Activated gamma-delta T cell treated with Interleukin-2 at 50 U/mL for 16 hours (primary cell): ENCODE results near the gene CACNA1B.

ENCODE experiments used
- DNase-seq: peaks from one replicate; pipeline ENCODE4 v3.0.0-alpha.2; 2020

CACNA1B gene

DNA sequence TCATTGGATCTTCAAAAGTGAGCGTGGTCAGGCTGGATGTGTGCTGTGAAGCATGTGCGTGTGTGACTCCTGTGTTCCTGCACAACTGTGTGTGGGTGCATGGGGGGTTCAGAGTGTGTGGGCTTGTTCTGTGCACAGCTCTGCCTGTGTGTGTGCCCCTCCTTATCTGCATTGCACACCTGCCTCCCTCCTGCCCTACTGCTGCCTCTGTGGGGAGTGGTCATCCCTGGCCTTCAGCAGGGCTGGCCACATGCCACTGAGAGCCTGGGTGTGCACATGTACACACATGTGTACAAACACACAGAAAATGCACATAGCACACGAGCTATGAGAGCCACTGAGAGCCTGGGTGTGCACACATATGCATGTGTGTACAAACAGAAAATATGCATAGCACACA is 92.1 kb downstream of the CACNA1B start:
- DNase-seq: no peak

DNA sequence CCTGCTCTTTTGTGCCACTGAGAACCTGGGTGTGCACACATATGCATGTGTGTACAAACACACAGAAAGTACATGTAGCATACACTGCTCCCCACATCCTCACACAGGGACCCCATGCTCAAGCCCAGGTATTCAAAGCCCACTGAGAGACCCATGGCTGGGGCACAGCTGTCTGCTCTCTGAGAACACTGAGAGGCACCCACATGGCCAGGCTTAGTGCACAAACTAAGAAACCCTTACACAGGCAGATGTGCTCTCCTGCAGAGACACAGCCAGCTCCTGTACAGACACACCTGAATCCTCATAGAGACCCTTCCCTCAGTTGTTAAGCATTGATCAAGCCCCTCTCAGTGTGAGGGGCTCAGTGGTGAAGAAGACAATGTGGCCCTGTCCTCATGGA is 92.5 kb downstream of the CACNA1B start:
- no peak for DNase-seq

DNA sequence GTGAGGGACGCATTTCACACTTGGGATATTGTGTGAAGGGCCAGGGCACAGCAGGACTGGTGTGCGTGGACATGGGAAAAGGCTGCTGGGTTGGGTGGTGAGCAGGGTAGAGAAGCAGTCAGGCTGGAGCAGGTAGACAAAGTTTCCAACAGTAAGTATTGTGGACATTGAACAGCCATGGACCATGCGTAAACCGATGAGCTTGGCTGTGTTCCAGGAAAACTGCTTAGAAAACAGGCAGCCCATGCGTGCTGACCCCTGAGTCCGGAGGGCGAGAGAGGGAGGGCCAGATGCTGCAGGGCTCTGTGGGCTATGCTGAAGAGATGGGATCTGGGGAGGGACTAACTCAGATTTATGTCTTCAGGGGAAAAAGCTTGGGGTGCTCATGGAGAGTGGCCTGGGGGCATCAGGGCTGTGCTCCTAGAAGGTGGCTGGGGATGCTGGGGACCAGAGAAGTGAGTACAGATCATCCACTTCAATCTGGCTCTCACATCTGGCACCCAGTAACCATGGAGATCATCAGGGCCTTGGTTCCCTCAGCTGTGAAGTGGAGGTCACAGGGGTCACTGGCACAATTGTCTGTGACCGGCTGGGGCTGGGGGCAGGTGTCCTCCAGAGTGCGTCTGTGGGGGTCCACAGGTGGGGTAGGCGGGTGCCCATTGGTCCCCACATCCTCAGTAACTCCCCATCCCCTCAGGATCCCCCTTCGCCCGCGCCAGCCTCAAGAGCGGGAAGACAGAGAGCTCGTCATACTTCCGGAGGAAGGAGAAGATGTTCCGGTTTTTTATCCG is 93.3 kb downstream of the CACNA1B start:
- no peak for DNase-seq

DNA sequence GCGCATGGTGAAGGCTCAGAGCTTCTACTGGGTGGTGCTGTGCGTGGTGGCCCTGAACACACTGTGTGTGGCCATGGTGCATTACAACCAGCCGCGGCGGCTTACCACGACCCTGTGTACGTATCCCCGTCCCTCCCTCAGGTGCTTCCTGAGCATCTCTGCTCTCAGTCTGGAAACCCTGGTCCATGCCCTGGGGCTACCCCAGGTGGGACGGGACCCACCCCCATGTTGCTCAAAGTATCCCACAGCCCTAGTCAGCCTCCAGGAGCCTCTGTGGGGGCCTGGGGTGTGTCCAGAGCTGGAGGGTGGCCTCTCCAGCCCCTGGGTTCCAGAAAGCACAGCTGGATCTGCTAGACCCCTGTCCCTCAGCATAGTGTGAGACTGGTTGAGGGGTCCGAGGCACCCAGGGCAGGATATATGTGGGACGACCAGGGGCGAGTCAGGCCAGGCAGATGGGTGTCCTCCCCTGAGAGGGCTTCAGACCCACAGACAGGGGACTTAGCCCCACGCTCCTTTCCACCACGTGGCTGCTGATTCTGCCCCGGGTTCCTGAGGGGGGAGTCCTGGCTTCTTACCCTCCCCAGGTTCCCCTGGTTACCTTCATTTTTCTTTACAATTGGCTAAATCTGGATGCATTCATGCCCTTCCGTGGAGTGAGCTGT is 94.0 kb downstream of the CACNA1B start:
- DNase-seq: no peak

DNA sequence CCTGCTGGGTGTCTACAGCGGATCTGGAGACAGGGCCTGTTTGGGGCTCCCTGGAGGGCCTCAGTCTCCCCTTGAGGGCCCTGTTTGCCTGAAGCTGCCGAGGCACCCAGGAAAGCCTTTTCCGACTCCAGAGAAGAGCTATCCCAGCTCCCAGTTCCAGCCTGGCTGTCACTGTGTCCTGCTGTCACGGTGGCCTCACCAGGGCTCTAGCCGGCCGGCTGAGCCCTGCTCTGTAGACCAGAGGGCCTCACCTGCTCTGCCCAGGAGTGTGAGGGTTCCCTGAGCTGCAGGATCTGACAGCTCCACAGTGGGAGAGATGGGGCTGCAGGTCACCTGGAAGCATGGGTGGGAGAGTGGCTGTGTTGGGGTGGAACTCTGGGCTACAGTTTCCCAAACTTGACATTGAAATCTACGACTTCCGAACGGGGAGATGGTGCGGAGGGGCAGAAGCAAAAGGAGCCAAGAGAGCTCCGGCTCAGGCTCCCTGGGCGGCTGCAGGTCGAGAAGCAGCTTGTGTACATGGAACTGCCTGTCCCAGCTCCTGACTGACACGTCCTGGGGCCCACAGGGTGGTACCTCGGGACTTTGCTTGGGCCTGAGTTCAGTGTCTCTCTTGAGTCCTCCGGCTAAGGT is 94.9 kb downstream of the CACNA1B start:
- no peak for DNase-seq

DNA sequence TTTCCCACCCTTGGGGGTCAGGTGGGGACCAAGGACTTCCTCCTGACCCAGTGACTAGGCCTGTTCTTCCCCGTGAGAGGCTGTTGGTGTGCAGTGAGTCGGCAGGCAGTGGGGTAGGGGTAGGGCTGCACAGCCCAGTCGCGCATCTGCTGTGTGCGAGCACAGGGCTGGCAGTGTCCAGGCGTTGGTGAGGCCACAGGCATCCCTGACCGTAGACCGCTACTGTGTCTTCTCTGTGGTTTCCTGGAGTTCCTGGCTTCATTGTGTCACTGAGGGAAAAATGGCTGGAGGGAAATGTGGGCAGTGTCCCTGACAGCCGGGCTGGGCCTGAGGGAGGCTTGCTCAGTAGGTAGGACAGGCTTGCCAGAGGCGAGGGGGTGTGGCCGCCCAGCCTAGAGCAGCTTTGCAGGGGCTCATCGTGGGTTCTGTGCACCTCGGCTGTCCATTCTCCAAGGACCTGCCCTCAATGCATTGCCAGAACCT is 95.4 kb downstream of the CACNA1B start:
- DNase-seq: no peak

DNA sequence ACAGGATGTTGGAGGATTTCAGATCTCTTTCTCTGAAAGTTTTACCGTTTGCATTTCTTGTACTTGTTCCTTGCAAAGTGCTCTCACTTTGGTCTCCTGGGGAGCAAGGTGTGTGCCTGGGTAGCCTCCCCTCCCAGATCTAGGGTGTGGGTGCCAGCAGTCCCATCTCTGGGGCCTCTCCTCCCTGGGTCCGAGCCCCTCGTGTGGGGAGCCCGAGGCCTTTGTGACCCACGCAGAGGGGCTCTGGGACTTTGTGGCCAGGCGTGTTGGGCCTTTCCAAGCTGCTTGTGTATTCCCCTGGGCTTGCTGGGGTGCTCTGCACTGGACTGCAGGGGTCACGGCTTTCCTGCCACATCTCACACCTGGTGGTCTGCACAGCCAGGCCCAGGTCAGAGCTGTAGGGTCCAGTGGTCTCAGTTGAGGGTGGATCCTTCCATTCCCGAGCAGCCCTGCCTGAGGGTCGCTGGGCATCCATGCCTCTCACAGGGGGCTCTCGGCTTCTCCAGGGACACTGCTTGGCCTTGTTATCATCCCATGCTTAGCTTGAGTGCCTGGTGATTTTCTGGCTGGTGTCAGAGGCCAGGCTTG is 96.3 kb downstream of the CACNA1B start:
- DNase-seq: no peak

DNA sequence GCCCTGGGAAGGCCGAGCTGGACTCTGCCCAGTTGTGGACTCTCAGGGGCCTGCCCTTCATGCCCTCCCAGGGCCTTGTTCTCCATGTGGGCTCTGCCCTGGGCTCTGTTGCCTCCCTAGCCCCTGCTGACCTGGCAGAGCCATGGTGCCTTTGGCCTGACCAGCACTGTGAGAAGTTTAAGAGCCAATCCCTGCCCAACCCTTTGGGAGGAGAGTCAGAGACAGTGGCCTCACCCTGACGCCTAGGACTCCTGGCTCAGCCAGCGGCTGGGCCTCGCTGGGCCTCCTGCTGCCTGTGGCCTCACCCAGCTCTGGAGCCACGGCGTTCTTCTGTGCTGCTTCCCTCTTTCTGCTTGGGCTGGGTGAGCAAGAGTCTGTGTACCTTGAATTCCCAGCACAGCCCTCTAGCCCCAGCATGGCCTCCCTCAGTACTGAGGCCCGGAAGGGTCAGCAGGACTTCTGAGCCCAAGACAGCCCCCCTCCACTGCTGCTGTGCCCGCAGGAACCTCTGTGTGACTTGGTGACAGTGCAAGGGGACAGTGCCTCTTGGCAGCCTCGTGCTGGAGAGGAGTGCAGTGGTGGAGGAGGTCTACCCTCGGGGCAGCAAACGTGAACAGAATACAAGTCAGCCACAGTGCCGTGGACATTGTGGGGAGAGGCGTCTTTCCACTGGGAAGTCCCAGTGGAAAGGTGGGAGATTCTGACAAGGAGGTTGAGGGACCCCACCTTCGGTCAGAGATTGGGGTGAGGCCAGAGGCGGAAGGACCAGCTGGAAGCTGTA is 97.4 kb downstream of the CACNA1B start:
- DNase-seq: no peak

DNA sequence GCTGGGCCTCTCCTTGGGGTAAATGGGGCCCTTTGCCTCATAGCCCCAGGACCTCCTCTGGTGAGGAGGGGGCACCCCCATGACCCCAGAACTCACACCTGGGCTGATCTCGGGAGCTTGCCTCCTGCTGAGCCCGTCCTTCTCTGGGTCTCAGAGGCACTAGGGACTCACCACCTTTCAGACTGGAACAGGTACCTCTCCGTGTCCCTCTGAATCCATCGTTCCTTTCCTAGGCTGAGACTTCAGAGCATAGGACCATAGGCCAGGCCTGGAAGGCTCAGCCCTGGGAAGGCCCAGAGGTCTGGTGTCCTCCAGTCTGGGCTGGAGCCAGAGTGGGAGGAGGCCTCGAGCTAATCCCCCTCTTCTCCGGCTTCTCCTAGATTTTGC is 97.9 kb downstream of the CACNA1B start:
- DNase-seq: no peak

DNA sequence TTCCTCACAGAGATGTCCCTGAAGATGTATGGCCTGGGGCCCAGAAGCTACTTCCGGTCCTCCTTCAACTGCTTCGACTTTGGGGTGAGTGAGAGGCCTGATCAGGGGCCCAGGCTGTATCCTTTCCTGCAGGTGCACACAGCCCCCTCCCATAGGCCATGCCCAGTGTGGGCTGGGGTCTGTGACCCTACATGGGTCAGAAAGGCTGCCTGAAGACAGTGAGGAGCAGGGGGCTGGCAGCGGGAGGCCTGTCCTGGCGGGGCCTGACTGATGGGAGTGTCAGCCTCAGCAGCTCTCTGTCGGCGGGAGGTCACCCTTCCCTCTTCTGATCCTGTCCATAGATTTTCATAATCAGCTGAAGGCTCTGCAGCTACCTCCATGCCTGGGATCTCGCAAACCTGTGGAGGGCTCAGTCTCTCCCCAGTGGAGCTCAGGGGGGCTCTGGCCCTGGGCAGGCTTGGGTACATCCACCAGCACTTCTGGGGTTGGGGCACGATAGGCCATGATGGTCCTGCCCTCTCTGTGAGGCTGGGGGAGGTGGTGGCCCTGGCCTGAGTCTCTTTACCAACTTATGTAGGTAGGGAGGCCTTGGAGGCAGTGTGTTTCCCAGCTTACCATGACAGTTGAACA is 98.5 kb downstream of the CACNA1B start:
- DNase-seq: no peak

DNA sequence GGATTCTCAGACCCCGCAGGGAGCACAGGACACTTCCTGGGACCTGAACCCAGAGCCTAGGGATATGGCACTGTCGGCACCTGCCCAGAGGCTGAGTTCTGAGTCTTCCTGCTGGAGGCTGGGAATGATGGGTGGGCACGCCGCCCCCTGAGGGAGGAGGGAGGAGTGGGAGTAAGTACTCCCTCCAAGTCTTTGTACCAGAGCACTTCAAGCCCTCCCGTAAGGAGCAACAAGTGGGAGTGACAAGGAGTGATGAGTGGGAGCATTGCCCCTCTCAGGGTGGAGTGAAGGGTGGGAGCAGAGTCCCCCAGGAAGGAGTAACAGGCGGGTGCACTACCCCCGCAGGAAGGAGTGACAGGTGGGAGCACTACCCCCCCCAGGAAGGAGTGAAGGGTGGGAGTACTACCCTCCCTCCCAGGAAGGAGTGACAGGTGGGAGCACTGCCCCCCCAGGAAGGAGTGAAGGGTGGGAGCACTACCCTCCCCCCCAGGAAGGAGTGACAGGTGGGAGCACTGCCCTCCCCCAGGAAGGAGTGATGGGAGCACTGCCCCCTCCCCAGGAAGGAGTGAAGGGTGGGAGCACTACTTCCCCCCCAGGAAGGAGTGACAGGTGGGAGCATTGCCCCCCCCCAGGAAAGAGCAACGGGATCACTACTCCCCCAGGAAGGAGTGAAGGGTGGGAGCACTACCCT is 100.1 kb downstream of the CACNA1B start:
- no peak for DNase-seq

DNA sequence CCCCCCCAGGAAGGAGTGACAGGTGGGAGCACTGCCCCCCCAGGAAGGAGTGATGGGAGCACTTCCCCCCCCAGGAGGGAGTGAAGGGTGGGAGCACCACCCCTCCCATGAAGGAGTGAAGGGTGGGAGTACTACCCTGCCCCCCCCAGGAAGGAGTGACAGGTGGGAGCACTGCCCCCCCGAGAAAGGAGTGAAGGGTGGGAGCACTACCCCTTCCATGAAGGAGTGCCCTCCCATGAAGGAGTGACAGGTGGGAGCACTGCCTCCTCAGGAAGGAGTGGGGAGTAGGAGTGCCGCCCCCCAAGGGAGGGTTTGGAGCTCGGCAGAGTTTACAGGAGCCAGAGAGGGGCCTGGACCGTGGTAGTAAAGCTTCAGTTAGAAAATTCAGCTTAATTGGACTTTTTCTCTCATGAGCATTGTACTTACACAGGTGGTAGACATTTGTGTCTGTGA is 100.7 kb downstream of the CACNA1B start:
- DNase-seq: no peak

DNA sequence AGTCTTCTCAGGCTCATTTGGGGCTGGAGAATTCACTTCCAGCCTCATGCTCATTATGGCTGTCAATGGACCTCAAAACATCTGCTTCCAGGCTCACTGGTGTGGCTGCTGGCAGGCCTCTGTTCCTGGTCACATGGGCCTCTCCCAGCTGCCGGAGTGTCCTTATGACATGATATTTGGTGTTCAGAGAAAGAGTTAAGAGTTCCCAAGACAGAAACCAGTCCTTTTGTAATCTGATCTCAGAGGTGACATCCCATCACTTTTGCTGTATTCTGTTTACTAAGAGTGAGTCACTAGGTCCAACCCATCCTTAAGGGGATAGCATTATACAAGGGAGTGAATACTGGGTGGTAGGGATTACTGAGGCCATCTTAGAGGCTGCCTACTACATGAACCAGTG is 104.6 kb downstream of the CACNA1B start:
- DNase-seq: no peak

DNA sequence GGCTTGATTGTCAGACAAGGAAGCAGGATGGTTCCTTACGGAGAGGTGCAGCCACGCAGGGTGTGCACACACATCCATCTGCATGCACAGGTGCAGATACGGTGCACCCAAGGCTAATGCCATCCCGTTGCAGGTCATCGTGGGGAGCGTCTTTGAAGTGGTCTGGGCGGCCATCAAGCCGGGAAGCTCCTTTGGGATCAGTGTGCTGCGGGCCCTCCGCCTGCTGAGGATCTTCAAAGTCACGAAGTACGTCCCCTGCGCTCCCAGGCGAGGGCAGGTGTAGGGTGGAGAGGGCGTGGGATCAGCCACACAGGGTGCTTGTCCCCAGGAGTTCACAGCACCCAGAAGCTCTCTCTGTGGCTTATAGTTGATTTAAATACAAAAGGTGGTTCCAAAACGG is 106.4 kb downstream of the CACNA1B start:
- DNase-seq: no peak

DNA sequence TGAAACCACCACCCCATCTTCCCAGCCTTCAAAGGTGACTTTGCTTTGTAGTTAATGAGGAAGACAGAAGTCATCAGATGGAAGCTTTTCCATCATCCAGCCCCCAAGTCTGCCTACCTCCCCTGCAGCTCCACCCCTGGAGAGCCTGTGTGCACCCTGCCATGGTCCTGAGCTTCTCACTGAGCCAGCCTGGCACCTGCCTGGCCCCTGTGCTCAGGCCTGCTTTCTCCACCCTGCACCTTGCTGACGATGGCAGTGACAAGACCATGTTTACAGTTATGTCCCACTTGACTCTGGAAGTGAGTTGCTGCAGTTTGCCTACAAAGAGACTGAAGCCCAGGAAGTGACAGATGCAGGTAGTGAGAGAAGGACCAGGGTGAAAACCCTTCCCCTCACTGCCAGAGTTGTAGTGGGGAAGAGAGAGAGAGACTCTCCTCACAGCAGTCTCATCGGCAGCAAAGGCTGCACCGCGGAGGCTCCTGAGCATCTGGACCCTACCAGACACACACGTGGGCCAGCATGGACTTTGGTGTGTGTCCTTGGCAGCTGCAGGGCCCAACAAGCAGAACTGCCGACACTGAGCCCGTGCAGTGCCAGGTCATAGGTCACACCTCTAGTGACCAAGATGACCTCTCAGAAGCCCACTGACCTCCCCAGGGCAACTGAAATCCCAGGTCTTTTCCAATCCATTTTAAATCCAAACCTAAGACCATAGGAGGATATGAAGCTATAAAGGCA is 107.1 kb downstream of the CACNA1B start:
- no peak for DNase-seq

DNA sequence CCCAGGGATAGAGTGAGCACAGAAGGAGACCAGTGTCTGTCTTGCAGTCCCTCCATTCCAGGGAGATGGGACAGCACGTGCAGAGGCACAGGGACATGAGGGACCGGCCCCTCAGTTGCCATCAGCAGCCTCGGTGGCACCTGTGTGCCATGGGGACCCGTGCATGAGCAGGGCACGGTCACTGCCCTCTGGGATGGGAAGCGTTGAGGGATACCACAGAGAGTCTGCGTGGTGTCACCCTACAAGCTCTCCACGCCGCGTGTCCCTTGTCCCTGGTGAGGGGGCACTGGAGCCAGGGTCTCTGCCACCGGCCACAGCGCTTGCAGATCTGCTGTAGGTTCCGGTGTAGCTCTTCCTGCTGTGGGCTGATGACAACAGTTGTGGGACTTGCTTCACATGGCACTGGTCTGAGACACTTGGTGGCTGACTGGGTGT is 108.1 kb downstream of the CACNA1B start:
- DNase-seq: no peak

DNA sequence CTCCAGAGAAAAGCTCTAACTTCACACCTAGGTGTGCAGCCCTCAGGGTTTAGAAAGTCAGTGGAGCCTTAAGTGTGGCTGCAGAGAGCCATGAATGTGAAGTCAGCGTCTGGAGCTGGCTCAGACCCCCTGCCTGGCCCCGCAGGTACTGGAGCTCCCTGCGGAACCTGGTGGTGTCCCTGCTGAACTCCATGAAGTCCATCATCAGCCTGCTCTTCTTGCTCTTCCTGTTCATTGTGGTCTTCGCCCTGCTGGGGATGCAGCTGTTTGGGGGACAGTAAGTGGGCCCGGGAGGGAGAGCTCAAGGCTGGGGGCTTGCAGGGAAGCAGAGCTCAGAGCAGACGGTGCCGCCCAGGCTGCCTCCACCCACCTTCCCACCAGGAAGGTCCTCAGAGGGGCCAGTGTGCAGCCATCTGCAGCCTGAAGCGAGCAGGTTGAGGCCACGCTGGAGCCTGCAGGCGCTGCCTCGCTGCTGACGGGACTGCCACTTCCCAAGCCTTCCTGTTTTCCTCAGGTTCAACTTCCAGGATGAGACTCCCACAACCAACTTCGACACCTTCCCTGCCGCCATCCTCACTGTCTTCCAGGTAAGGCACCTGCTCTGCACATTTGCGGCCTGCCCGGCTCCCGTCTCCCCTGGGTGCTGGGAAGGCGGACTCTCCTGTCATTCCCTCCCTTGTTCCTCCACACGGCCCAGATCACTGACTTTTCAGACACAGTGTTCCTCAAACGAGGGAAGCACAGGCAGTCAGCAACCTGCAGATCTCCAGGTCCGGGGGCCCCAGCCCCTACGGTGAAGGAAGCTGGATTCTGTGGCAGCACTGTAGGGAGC is 108.9 kb downstream of the CACNA1B start:
- no peak for DNase-seq

DNA sequence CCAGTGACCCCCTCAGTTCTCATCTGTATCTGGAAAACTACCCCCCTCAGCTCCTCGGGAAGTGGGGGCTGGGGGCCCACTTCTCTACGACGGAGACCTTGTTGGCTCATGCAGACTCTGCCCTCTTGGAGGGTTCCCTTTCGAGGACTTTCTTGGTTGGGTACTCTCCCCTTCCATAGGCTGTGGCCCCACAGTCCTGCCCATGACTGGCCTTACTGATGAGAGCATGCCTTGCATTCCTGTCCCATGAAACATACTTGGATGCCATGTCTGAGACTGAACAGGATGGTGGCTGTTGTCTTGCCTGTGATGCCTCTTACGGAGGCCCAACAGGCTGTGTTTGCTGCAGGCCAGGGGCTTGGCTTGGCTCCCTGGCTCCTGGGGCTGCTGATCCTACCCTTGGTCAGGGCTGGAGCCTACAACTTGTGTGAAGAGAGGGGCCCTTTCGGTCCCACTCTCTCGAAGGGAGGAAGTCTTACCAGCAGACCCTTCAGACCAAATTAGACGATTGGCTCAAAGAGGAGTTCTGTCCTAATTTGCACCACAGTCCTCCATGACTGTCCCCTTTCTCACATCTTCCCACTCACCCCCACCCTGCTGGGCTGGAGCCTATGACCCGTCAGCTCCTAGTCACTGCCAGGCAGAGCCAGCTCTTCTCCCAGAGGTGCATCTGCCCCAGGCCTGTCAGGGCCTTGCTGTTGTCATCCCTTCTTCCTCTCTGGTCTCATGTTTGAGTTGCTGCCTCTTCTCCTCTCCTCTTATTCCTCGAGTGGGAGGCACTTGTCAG is 109.9 kb downstream of the CACNA1B start:
- no peak for DNase-seq

DNA sequence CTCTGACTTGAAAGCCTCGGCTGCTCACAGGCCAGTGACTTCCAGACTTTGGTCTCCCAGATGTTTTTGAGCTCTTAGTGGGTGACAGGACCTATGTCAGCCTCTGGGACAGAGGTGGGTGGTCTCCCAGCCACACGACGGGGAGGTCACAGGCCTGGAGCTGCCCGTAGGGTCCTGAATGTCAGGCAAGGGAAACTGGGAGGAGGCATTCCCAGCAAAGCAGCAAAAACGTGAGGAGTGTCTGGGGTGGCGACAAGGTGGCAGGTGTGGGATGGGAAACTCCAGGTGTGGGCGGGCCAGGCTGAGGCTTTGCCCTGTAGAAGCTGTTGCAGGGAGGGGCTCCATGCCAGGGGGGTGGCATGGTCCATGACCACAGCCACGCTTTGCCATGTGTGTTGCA is 110.5 kb downstream of the CACNA1B start:
- DNase-seq: no peak
